HepG2 (cell line): Measurements from ENCODE around the gene WEE1. TPM values are rescaled to one million over a fixed set of nuclear protein-coding genes. Genes with fewer than 3 reads are reported as not detected.

Experiments
- CBX5 ChIP-seq: sonication (generic); formaldehyde crosslinking; IDR thresholded peaks from 2 replicates; pipeline ENCODE4 v1.4.0; 2020; ENCODE audit warnings: missing genetic modification reagents, borderline replicate concordance
- CREB1 ChIP-seq, 2 experiments: fragments of 450-650 bp in 1 of 2; IDR thresholded peaks; 2 replicates each; pipeline ENCODE4 v1.6.1; 2016 to 2017; ENCODE audit warnings: control low read depth in 1 of 2, mild to moderate bottlenecking in 1 of 2, missing compliant biosample characterization in 1 of 2, missing genetic modification characterization in 1 of 2
- GTF2F1 ChIP-seq: fragments of 150-350 bp; IDR thresholded peaks from 2 replicates; pipeline ENCODE4 v1.6.1; 2014; ENCODE audit warnings: low read length
- KMT2B ChIP-seq: IDR thresholded peaks from 2 replicates; pipeline ENCODE4 v1.6.1; 2016; ENCODE audit warnings: missing genetic modification reagents, missing compliant biosample characterization
- NFYC ChIP-seq: IDR thresholded peaks from 2 replicates; pipeline ENCODE4 v1.6.1; 2016; ENCODE audit warnings: missing genetic modification reagents, missing compliant biosample characterization
- POLR2AphosphoS2 ChIP-seq: IDR thresholded peaks from 2 replicates; pipeline ENCODE4 v1.6.1; 2011; ENCODE audit warnings: low read depth, low read length, improper control_type of control experiment
- REST ChIP-seq, 2 experiments: IDR thresholded peaks; 2 replicates each; pipeline ENCODE4 v1.6.1; 2011 to 2012; ENCODE audit warnings: low read length in 2 of 2, borderline replicate concordance in 1 of 2, low read depth in 1 of 2, mild to moderate bottlenecking in 1 of 2, moderate library complexity in 1 of 2
- SMAD1 ChIP-seq: sonication (generic); formaldehyde crosslinking; IDR thresholded peaks from 2 replicates; pipeline ENCODE4 v1.4.0; 2020; ENCODE audit warnings: missing genetic modification reagents, low read depth, mild to moderate bottlenecking, borderline replicate concordance
- TCF7 ChIP-seq: sonication (generic); IDR thresholded peaks from 2 replicates; pipeline ENCODE4 v1.6.1; 2016; ENCODE audit warnings: antibody characterized with exemption, low read depth
- ZFYVE20 ChIP-seq: sonication (generic); formaldehyde crosslinking; IDR thresholded peaks from 2 replicates; pipeline ENCODE4 v1.8.0; 2023; ENCODE audit warnings: low read depth, mild to moderate bottlenecking, moderate library complexity, missing genetic modification reagents, borderline replicate concordance
- ZKSCAN5 ChIP-seq: sonication (generic); formaldehyde crosslinking; IDR thresholded peaks from 2 replicates; pipeline ENCODE4 v1.5.1; 2020; ENCODE audit warnings: mild to moderate bottlenecking, missing genetic modification reagents
- ZNF121 ChIP-seq: sonication (generic); formaldehyde crosslinking; IDR thresholded peaks from 2 replicates; pipeline ENCODE4 v1.5.0; 2020; ENCODE audit warnings: mild to moderate bottlenecking, missing genetic modification reagents
- ZNF333 ChIP-seq: sonication (generic); formaldehyde crosslinking; IDR thresholded peaks from 2 replicates; pipeline ENCODE4 v1.4.0; 2020; ENCODE audit warnings: mild to moderate bottlenecking, missing genetic modification reagents, borderline replicate concordance
- polyA plus RNA-seq, 8 experiments: library from polyadenylated mRNA; depleted of rRNA in 3 of 8; stranded (reverse) in 7 of 8; unstranded in 1 of 8; fragments of >200 nt; fragmentation: Illumina TruSeq in 4 of 8; extraction: Trizol in 4 of 8; gene quantifications; 2 replicates each; pipeline versions ENCODE4 v1.2.1 to v1.2.3, GENCODE V29; 2011 to 2016; ENCODE audit warnings: low read depth in 4 of 8, missing spikeins in 1 of 8, mixed read lengths in 1 of 8; ENCODE audit not compliant: insufficient read depth in 1 of 8
- total RNA-seq, 5 experiments: library from RNA; depleted of rRNA; stranded (reverse); fragments of >200 nt; fragmentation: Illumina TruSeq; extraction: Trizol; gene quantifications; 2 replicates each; pipeline ENCODE4 v1.2.3, GENCODE V29; 2016; ENCODE audit warnings: low read depth in 1 of 5
- TF ChIP-seq, protein P1 (sequence below): sonication (generic); formaldehyde crosslinking; IDR thresholded peaks from 2 replicates; pipeline ENCODE4 v1.4.0; 2020; ENCODE audit warnings: missing genetic modification reagents
- TF ChIP-seq, protein P2 (sequence below): sonication (generic); formaldehyde crosslinking; IDR thresholded peaks from 2 replicates; pipeline ENCODE4 v1.4.0; 2020; ENCODE audit warnings: mild to moderate bottlenecking, missing genetic modification reagents
- TF ChIP-seq, protein P3 (sequence below): IDR thresholded peaks from 2 replicates; pipeline ENCODE4 v1.6.1; 2016; ENCODE audit warnings: mild to moderate bottlenecking, missing biosample characterization, missing genetic modification reagents
- TF ChIP-seq, protein P4 (sequence below): sonication (generic); formaldehyde crosslinking; IDR thresholded peaks from 2 replicates; pipeline ENCODE4 v1.5.0; 2020; ENCODE audit warnings: missing genetic modification reagents
- TF ChIP-seq, protein P5 (sequence below): sonication (generic); formaldehyde crosslinking; IDR thresholded peaks from 2 replicates; pipeline ENCODE4 v1.5.1; 2020; ENCODE audit warnings: mild to moderate bottlenecking, moderate library complexity, missing genetic modification reagents

WEE1 gene
- total and polyA plus RNA-seq, 2 of the 13 experiments (the other 11 are each of a cell fraction or from before 2014, with no cell fraction given), result 31.4 to 63.7 TPM

- TF ChIP-seq CREB1 (IDR thresholded peaks at IDR 0.05), result peak; percentile 80
- TF ChIP-seq CREB1 (CRISPR knock-in tag; IDR thresholded peaks at IDR 0.05), result peak; percentile 83
- TF ChIP-seq SMAD1 (CRISPR knock-in tag), result peak; percentile 51; the same call in 1 of the 2 replicates
- TF ChIP-seq POLR2AphosphoS2, result no peak
- peak; percentile 50; the same call in 1 of the 2 replicates for TF ChIP-seq ZFYVE20 (CRISPR knock-in tag)
- TF ChIP-seq, protein P1, sequence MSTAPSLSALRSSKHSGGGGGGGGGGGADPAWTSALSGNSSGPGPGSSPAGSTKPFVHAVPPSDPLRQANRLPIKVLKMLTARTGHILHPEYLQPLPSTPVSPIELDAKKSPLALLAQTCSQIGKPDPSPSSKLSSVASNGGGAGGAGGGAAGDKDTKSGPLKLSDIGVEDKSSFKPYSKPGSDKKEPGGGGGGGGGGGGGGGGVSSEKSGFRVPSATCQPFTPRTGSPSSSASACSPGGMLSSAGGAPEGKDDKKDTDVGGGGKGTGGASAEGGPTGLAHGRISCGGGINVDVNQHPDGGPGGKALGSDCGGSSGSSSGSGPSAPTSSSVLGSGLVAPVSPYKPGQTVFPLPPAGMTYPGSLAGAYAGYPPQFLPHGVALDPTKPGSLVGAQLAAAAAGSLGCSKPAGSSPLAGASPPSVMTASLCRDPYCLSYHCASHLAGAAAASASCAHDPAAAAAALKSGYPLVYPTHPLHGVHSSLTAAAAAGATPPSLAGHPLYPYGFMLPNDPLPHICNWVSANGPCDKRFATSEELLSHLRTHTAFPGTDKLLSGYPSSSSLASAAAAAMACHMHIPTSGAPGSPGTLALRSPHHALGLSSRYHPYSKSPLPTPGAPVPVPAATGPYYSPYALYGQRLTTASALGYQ, result peak; percentile 86
- no peak for TF ChIP-seq TCF7
- peak; percentile 87 for TF ChIP-seq NFYC (CRISPR knock-in tag)
- TF ChIP-seq, protein P2, sequence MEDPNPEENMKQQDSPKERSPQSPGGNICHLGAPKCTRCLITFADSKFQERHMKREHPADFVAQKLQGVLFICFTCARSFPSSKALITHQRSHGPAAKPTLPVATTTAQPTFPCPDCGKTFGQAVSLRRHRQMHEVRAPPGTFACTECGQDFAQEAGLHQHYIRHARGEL (CRISPR knock-in tag), result peak; percentile 50; the same call in 1 of the 2 replicates
- TF ChIP-seq CBX5 (CRISPR knock-in tag), result no peak
- TF ChIP-seq, protein P3, sequence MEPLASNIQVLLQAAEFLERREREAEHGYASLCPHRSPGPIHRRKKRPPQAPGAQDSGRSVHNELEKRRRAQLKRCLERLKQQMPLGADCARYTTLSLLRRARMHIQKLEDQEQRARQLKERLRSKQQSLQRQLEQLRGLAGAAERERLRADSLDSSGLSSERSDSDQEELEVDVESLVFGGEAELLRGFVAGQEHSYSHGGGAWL, result peak; percentile 7
- TF ChIP-seq, protein P4, sequence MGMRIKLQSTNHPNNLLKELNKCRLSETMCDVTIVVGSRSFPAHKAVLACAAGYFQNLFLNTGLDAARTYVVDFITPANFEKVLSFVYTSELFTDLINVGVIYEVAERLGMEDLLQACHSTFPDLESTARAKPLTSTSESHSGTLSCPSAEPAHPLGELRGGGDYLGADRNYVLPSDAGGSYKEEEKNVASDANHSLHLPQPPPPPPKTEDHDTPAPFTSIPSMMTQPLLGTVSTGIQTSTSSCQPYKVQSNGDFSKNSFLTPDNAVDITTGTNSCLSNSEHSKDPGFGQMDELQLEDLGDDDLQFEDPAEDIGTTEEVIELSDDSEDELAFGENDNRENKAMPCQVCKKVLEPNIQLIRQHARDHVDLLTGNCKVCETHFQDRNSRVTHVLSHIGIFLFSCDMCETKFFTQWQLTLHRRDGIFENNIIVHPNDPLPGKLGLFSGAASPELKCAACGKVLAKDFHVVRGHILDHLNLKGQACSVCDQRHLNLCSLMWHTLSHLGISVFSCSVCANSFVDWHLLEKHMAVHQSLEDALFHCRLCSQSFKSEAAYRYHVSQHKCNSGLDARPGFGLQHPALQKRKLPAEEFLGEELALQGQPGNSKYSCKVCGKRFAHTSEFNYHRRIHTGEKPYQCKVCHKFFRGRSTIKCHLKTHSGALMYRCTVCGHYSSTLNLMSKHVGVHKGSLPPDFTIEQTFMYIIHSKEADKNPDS, result no peak
- peak; percentile 80 for TF ChIP-seq KMT2B (CRISPR knock-in tag)
- 0 out of 2 replicates have a peak, but pooled peaks have one; percentile 25 for TF ChIP-seq GTF2F1
- TF ChIP-seq, protein P5, sequence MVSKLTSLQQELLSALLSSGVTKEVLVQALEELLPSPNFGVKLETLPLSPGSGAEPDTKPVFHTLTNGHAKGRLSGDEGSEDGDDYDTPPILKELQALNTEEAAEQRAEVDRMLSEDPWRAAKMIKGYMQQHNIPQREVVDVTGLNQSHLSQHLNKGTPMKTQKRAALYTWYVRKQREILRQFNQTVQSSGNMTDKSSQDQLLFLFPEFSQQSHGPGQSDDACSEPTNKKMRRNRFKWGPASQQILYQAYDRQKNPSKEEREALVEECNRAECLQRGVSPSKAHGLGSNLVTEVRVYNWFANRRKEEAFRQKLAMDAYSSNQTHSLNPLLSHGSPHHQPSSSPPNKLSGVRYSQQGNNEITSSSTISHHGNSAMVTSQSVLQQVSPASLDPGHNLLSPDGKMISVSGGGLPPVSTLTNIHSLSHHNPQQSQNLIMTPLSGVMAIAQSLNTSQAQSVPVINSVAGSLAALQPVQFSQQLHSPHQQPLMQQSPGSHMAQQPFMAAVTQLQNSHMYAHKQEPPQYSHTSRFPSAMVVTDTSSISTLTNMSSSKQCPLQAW (CRISPR knock-in tag), result peak; percentile 79
- TF ChIP-seq ZNF333, result peak; percentile 67
- TF ChIP-seq ZKSCAN5 (CRISPR knock-in tag), result no peak
- TF ChIP-seq ZNF121, result peak; percentile 15; the same call in 1 of the 2 replicates
- peak in 1 of 2 experiments; percentile 31; a peak in 2 of 4 replicates for TF ChIP-seq REST (IDR thresholded peaks at IDR 0.05; ENCODE audit: borderline replicate concordance in 1 of 2, low read depth in 1 of 2, low read length in 2 of 2)
Measured at GRCh38 chr11:9573052-9573774, at the start of gene WEE1 (continued).
